Skeletal muscle tissue (tissue), 4 donors: ENCODE measurements around the gene TOX3. TPM values are rescaled to one million over a fixed set of nuclear protein-coding genes. Genes with fewer than 3 reads are reported as not detected.

ENCODE experiments used
- H3K27ac ChIP-seq: one replicate; pipeline ENCODE4 v1.7.0; 2013; ENCODE audit warnings: mild to moderate bottlenecking, low read depth, low read length, inconsistent platforms
- H3K27me3 ChIP-seq, 3 donors: one replicate each; pipeline ENCODE4 v1.7.0; 2013; ENCODE audit warnings: low read length in 3 of 3; ENCODE audit not compliant: control insufficient read depth in 3 of 3, insufficient read depth in 3 of 3
- H3K36me3 ChIP-seq, 3 donors: one replicate each; pipeline ENCODE4 v1.7.0; 2013; ENCODE audit warnings: low read length in 3 of 3; ENCODE audit not compliant: control insufficient read depth in 3 of 3, insufficient read depth in 3 of 3
- H3K4me1 ChIP-seq, 3 donors: one replicate each; pipeline ENCODE4 v1.7.0; 2013; ENCODE audit warnings: low read length in 3 of 3, mild to moderate bottlenecking in 3 of 3; ENCODE audit not compliant: control insufficient read depth in 3 of 3, insufficient read depth in 3 of 3
- H3K4me3 ChIP-seq, 3 donors: one replicate each; pipeline ENCODE4 v1.7.0; 2013; ENCODE audit warnings: low read length in 3 of 3
- H3K9ac ChIP-seq, 3 donors: one replicate each; pipeline ENCODE4 v1.7.0; 2013; ENCODE audit warnings: low read length in 3 of 3, mild to moderate bottlenecking in 3 of 3, moderate library complexity in 2 of 3, low read depth in 1 of 3
- H3K9me3 ChIP-seq, 3 donors: one replicate each; pipeline ENCODE4 v1.7.0; 2013; ENCODE audit warnings: low read length in 3 of 3; ENCODE audit not compliant: control insufficient read depth in 3 of 3
- total RNA-seq: library from RNA; depleted of rRNA; stranded (reverse); fragments of >200 nt; gene quantifications from one replicate; pipeline ENCODE4 v1.2.3, GENCODE V29; 2014
- donor health status: Osteomylitis.

TOX3 gene
- total RNA-seq, 1 donor from 2014 or later = 0.52 TPM

DNA sequence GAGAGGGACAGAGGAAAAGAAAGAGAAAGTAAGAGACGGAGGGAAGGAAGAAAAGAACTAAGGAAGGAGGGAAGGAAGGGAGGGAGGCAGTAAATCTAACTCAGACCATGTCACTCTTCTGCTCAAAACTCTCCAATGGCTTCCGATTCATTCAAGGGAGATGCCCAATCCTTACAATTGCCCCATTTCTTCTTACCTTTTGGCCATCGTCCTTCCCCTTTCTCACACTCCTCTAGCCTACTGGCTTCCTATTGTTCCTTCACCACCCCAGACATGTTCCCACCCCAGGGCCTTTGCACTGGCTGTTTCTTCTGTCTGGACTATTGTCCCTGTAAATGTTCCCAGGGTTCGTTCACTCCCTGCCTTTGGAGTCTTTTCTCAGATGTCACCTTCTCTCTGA, 72.3 kb downstream of the TOX3 start:
- no peaks in the 10 kb centered on the region for H3K36me3 ChIP-seq
- H3K4me1 ChIP-seq = no peaks in the 10 kb centered on the region
- H3K27me3 ChIP-seq = no peaks in the 10 kb centered on the region
- H3K9me3 ChIP-seq = no peaks in the 10 kb centered on the region
- H3K4me3 ChIP-seq = no peak overlapping the region
- no peak overlapping the region for H3K27ac ChIP-seq
- no peak overlapping the region for H3K9ac ChIP-seq

DNA sequence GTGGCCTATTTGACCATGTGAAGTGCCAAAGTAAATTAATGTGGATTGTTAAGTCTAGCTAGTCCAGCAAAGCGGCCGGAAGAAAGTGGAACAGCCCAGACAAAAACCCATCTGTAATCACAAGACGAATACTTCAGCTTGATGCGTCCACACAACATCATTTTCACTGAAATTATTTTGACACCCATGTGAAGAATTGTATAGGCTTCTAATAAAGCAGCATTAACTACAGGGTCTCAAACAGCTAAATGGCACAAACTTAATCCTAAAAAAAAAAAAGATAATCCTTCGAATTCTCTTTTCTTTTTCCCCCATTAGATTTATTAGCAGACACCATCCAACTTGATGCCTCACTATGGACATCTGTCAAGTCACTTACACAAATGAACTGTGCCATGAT, 73.8 kb downstream of the TOX3 start:
- no peaks in the 10 kb centered on the region for H3K27me3 ChIP-seq
- H3K9ac ChIP-seq = no peak overlapping the region

DNA sequence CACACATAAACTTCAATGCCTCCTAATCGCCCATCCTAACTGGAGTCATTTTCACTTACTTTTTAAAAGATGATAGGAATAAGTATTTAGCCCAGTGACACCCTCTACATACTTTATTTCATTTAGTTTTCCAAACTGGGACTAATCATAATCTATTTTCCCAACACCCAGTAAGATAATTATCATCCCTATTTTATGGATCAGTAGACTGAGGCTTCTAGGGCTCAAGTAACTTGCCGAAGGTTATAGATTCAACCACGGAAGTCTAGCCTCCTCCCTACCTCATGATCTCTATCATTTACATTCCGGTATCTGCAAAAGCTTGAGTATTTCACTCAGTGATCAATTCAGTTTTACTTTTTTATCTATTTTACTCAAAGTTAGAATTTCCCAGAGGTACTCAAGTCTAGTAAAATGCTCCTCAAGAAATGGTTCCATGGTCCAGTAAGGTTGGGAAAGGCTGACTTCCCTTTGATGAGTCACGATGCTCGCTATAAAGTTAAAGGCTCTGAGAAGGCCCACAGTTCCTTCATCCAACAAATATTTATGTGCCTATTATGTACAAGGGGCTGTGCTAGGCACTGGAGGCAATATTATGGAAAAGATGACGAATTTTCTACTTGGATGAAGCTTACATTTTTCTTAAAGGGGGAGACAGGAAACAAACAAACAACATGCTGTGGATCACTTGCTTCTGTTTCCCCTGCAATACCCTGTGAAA, 75.1 kb downstream of the TOX3 start:
- Histone ChIP-seq H3K27me3 (no peaks in the 10 kb centered on the region), H3K4me3 (no peak overlapping the region), H3K4me1 (no peaks in the 10 kb centered on the region), H3K27ac (no peak overlapping the region), H3K36me3 (no peaks in the 10 kb centered on the region), H3K9me3 (no peaks in the 10 kb centered on the region), H3K9ac (no peak overlapping the region)

More for the DNA sequence above, 73.8 kb downstream of the TOX3 start:
- Histone ChIP-seq H3K4me3 (no peak overlapping the region), H3K27ac (no peak overlapping the region), H3K9me3 (no peaks in the 10 kb centered on the region), H3K36me3 (no peaks in the 10 kb centered on the region), H3K4me1 (no peaks in the 10 kb centered on the region)

DNA sequence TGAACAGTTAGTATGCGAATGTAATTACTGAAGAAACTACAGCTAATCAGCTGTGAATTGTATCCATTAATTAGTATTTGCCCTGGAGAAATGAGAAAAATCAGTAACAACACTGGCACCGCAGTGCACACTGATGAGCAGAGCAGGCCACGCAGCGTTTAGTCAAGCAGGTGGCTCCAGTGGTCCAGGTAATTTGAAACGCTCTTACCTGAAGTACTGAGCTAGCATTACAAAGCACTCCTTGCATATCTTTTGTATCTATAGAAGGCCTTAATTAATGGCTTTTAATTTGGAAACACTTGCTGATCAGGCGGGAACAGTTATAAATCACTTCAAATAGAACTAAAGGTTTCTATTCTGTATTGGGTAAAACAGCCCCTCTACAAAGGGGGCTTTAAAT, 76.4 kb downstream of the TOX3 start:
- Histone ChIP-seq H3K27me3 (no peaks in the 10 kb centered on the region), H3K4me3 (no peak overlapping the region), H3K9ac (no peak overlapping the region), H3K27ac (no peak overlapping the region), H3K4me1 (no peaks in the 10 kb centered on the region), H3K36me3 (no peaks in the 10 kb centered on the region), H3K9me3 (no peaks in the 10 kb centered on the region)

DNA sequence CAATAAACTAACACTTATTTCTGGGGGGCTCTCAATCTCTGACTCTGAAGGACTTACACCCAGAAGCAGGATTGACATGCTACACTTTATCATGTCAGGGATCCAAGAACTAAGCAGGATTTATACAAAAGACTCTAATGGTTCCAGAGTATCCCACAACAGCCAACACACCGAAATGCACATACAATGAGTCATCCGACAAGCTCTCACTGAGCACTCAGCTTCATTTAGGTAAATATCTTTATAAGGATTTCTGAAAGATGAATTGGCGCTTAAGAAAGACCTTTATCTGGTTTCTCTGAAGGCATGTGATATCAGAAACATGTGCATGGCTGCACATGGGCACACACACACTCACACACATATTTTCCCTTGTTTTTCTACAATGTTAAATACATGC, 77.2 kb downstream of the TOX3 start:
- Histone ChIP-seq H3K36me3 (no peaks in the 10 kb centered on the region), H3K9ac (no peak overlapping the region), H3K4me1 (no peaks in the 10 kb centered on the region), H3K27me3 (no peaks in the 10 kb centered on the region), H3K9me3 (no peaks in the 10 kb centered on the region), H3K4me3 (no peak overlapping the region), H3K27ac (no peak overlapping the region)

DNA sequence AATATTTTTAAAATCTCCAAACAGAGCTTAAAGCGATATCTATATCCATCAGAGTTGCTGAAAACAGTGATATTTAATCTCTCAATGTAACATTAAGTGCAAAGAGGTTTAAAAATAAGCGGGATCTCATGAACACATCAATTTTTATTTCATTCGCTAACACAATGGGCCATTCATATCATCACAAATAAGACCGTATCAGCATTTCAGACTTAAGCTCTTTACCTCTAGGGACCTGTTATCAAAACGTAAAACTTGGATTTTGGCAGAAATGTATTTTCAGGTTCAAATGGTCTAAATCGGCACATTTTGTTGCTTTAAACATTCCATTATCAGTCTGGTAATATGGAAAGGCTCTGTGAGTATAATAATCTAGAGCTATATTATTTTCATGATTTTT, 77.9 kb downstream of the TOX3 start:
- Histone ChIP-seq H3K9me3 (no peaks in the 10 kb centered on the region), H3K4me3 (no peak overlapping the region), H3K9ac (no peak overlapping the region), H3K27ac (no peak overlapping the region), H3K4me1 (no peaks in the 10 kb centered on the region), H3K36me3 (no peaks in the 10 kb centered on the region), H3K27me3 (no peaks in the 10 kb centered on the region)

DNA sequence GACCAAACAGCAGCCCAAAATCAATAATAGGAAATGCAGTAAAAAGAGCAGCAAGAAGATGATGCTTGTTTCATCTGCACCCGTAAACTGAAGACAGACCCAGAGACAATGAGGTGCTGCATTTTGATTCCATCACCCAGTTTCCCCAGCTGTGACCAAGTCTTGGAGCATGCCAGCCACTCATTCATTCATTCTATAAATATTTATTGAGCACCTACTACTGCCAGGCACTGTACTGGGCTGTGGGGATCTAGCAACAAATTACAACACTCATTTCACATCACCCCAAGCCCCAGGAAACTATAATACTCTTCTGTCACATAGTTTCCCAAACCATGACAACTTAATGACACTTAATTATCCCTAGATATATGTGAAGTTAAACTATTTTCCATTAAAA, 79.2 kb downstream of the TOX3 start:
- Histone ChIP-seq H3K27me3 (no peaks in the 10 kb centered on the region), H3K9ac (no peak overlapping the region), H3K36me3 (no peaks in the 10 kb centered on the region), H3K9me3 (no peaks in the 10 kb centered on the region), H3K4me3 (no peak overlapping the region), H3K27ac (no peak overlapping the region), H3K4me1 (no peaks in the 10 kb centered on the region)

DNA sequence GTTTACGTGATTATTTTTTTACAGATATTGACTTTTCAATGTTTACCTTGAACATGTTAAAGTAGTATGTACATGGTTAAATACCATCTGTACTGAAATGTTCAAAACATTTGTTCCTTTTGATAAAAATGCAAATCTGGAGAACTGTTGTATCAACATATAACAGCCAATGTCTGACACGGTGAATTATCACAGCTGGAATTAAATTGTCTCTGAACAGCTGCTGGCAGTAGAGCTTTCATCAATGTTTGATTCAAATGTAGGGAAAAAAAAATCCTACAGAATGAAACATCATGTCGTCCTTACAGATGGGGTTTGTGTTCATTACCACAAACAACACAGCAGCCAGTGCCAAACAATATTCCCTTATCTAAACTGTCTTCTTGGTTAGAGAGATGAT, 79.9 kb downstream of the TOX3 start:
- no peaks in the 10 kb centered on the region for H3K36me3 ChIP-seq
- H3K4me3 ChIP-seq = no peak overlapping the region
- no peak overlapping the region for H3K27ac ChIP-seq
- no peak overlapping the region for H3K9ac ChIP-seq
- no peaks in the 10 kb centered on the region for H3K27me3 ChIP-seq
- no peaks in the 10 kb centered on the region for H3K9me3 ChIP-seq
- H3K4me1 ChIP-seq = no peaks in the 10 kb centered on the region

DNA sequence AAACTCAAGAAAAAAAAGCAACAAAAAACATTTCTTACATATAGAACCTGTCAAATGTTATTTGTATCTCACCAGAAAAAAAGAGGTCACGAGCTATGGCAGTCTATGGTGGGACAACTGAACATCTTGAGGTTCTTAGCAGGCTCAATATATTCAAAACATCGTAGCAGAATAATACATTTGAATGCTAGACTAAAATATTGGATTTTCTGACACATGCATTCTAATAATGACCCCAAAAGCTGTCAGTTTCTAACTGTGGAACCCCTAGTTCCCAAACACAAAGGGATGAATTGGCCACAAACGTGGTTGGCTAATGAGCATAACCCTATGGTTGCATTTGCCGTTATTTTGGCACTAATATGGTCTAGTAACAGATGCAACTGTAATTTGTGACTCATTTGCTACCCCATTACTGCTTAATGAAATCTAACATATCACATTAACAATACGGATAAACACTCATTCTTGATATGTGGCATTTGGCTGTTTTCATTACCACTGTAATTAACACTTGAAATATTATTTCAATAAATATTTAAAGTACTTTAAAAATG, 81.2 kb downstream of the TOX3 start:
- Histone ChIP-seq H3K27me3 (no peaks in the 10 kb centered on the region), H3K4me3 (no peak overlapping the region), H3K4me1 (no peaks in the 10 kb centered on the region), H3K9ac (no peak overlapping the region), H3K9me3 (no peaks in the 10 kb centered on the region), H3K36me3 (no peaks in the 10 kb centered on the region), H3K27ac (no peak overlapping the region)

DNA sequence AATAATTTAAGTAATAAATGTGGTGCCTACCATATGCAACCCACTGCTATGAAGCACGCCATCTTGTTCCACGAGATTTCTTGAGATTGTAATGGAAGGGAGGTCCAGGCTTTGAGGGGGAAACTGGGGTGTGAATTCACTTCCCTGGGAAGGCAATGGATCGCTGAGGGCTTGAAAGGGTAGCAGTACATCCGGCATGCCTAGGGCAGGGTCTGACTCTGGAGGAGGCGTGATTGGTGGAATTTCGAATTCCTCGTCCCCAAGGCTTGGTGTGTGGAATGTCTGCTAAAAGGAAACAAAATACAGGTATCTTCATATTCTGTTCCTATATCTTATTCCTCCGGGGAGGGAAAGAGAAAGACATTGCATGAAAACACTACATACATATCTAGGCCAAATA, 83.0 kb downstream of the TOX3 start:
- no peaks in the 10 kb centered on the region for H3K36me3 ChIP-seq

More for the DNA sequence above, 83.0 kb downstream of the TOX3 start:
- Histone ChIP-seq H3K27ac (no peak overlapping the region), H3K4me3 (no peak overlapping the region), H3K9ac (no peak overlapping the region), H3K27me3 (no peaks in the 10 kb centered on the region), H3K4me1 (no peaks in the 10 kb centered on the region), H3K9me3 (no peaks in the 10 kb centered on the region)
